DMS 273 (cell line): Measurements from ENCODE around the gene GGA3.
"Not testable (repeated sequence)": the region's sequence is repeated elsewhere in the genome, so short reads cannot be mapped to it uniquely, and the experiment has no call there.

Experiments
- DNase-seq: peaks from one replicate; lab custom pipeline; 2025; ENCODE audit not compliant: unreplicated experiment; lab: John Stamatoyannopoulos, UW

Gene GGA3

GRCh38 chr17:75261336-75262111, at the start of gene GGA3, which contains the start of gene MRPS7:
GGA3 (minus strand) TSS chr17:75261606; CDS start chr17:75261587, 19 bp downstream.
MRPS7 (plus strand) TSS chr17:75261879; CDS start chr17:75261901, 22 bp downstream.
- peak; percentile 98 for DNase-seq

GRCh38 chr17:75308732-75309629, 47.6 kb upstream of the GGA3 start:
- DNase-seq, result no peak

- no peak for DNase-seq
Observed at GRCh38 chr17:75307957-75308731, 46.7 kb upstream of the GGA3 start.

GRCh38 chr17:75301502-75302206, 40.2 kb upstream of the GGA3 start:
- DNase-seq, result no peak

- no peak for DNase-seq
Observed at GRCh38 chr17:75301049-75301448, 39.6 kb upstream of the GGA3 start.

- DNase-seq, result no peak
Observed at GRCh38 chr17:75300280-75300679, 38.9 kb upstream of the GGA3 start.

GRCh38 chr17:75295201-75296158, 34.1 kb upstream of the GGA3 start:
- no peak for DNase-seq

GRCh38 chr17:75292810-75293448, 31.5 kb upstream of the GGA3 start:
- not testable (repeated sequence) for DNase-seq

GRCh38 chr17:75289832-75290337, 28.5 kb upstream of the GGA3 start:
- DNase-seq, result peak; percentile 54

GRCh38 chr17:75289115-75289831, 27.9 kb upstream of the GGA3 start, which contains the start of gene SLC25A19:
SLC25A19 (minus strand) TSS chr17:75289433; CDS start chr17:75286764, 2,669 bp downstream.
- DNase-seq, result peak; percentile 99

GRCh38 chr17:75288770-75289114, 27.3 kb upstream of the GGA3 start:
- DNase-seq, result peak; percentile 89

GRCh38 chr17:75288359-75288758, 27.0 kb upstream of the GGA3 start:
- no peak for DNase-seq

GRCh38 chr17:75287221-75287620, 25.8 kb upstream of the GGA3 start:
- no peak for DNase-seq

GRCh38 chr17:75285123-75285522, 23.7 kb upstream of the GGA3 start:
- DNase-seq, result no peak

- DNase-seq, result not testable (repeated sequence)
Observed at GRCh38 chr17:75280189-75280588, 18.8 kb upstream of the GGA3 start.

- no peak for DNase-seq
Observed at GRCh38 chr17:75277664-75278071, 16.3 kb upstream of the GGA3 start.

GRCh38 chr17:75273977-75274708, 12.7 kb upstream of the GGA3 start:
- DNase-seq, result peak; percentile 48
